NCI-H1930 (cell line): ENCODE measurements around the gene HMCN1.

Experiments
- DNase-seq, 2 experiments: peaks; one replicate each; lab custom pipeline; 2025; lab: John Stamatoyannopoulos, UW

HMCN1 gene

DNA sequence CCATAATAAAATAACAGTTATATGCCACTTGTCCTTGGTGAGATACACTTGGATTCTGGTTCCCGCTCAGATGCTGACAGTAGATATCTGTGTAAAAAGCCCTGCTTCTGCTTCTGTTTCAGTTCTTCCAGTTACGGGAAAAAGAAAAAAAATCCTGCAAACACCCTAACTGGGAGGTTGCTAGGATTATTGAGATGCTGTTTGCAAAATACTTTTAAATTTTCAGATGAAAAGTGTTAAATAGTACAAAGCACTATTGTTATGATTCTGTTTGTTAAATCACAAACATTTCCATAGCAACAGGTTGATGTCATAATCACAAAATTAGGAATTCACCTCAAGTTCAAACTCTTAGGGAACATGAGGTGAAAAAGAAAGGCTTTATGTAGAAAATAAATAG, 232.3 kb downstream of the HMCN1 start:
- DNase-seq, result no peak

DNA sequence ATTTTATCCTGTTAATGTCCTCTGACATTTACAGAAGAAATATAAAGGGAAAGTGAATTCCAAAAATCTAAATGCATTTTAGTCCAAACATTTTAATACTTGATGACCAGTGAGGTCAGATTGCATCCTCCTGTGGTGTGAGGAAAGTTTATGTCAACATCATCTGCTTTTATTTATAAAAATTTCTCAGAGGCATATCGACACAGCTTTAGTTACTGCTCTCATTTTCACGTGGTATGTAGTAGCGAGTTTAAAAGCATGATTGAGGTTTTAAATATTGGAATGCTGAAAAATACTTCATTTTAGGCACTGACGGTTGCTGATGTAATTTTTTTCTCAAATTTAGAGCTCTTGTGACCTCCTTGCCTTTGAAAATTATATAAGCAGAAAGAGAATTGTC, 234.8 kb downstream of the HMCN1 start:
- DNase-seq, result no peak

DNA sequence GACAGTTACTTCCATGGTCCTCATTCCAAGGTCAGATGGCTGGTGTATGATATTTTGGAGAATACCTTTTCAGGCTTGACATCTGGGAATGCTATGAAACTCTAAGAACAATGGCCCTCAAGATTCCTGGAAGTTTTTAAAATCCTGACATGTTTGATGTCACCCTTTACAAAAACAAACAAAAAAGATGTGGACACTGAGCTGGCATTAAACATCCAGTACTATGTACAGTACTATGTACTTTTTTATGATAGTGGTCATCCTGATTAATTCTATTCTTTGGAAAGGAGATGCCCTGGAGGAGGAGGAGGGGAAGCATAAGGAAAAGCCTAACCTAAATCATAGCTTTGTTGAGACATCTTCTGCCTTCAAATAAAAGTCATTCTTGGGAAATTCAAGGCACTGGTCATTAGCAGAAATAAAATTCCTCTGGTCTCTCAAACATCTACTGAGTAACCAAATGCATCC, 235.4 kb downstream of the HMCN1 start:
- DNase-seq, result no peak

- DNase-seq, result no peak
Measured at GRCh38 chr1:185971688-185972087, 237.5 kb downstream of the HMCN1 start.

DNA sequence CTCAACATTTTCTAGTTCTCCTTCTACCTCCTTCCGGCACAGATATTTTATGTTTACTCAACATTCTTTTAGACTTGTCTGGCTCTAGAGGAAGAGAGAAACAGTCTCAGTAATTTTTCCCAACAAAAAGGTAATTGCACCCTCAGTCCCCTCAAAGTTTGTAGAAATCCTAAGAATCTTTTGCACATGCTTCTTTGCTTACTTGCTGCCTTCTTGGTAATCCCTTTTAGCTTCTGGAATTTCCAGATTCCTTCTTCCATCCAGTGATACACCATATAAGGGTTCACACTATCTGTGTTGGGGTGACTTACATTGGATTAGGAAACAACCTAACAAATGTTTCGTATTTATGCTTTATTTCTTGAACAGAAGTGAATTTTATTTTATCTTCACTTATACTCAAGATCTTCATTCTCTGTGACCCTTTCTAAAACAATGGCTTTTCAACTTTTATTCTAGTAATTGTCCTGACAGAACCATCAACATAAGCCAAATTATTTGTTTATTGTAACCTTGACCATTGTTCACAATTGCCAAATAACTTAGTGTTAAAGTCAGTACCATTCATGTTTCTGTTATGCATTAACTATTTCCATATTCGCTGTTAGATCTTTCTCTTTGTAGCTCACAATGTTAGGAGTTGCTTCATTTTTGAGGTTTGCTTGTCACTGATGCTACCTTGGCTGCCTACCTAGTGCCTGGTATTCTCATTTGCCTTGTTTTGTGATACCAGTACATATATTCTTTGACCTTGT, 238.1 kb downstream of the HMCN1 start:
- no peak for DNase-seq

DNA sequence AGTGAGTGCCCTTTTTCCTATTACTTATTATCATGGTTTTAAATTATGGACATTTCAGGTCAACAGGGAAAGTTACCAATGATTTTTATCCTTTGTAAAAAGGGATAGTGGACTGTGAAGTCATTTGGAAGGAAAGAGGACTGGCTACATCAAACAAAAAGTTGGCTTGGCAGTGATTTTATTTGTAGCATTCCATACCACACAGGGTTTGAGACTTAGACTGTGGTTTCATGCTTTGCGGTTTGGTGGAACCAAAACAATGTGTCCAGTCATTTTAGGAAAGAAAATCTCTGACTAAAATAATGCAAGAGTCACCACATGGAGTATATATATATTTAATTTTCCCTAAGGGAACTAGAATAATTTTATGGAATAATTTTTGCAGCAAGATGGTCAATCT, 239.5 kb downstream of the HMCN1 start:
- DNase-seq, result no peak

DNA sequence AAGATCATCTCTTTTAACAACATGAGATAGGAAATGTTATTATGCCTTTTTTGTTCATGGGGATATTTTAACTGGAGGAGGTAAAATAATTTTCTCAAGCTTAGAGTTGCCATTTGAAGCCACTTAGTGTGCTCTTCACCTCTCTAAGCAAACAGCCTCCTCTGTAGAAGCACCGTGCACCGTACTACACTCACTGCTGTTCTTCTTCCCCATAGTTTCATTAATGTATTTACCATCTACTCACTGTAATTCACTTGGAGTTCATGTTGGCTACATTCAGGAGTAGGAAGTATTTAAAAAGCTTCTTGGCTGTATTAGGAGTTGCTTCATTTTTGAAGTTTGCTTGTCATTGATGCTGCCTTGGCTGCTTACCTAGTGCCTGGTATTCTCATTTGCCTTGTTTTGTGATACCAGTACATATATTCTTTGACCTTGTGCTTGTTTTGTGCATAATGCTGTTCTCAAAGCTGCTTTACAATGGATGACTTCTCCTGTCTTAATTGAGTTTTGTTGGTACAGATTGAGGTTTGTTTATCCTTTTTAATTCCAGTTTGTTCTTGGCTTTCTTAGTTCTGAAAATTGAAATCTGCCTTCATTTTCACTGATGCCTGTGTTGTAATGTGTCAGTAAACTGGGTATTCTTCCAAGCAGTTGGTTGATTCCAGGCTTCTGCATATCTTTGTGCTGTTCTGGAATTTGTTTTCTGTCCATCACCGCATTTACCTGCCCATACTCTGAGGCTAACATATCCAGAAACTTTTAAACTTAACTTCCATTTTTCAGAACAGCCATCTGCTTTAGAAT, 240.4 kb downstream of the HMCN1 start:
- no peak for DNase-seq

GRCh38 chr1:185980891-185981290, 246.7 kb downstream of the HMCN1 start:
- DNase-seq, result no peak

DNA sequence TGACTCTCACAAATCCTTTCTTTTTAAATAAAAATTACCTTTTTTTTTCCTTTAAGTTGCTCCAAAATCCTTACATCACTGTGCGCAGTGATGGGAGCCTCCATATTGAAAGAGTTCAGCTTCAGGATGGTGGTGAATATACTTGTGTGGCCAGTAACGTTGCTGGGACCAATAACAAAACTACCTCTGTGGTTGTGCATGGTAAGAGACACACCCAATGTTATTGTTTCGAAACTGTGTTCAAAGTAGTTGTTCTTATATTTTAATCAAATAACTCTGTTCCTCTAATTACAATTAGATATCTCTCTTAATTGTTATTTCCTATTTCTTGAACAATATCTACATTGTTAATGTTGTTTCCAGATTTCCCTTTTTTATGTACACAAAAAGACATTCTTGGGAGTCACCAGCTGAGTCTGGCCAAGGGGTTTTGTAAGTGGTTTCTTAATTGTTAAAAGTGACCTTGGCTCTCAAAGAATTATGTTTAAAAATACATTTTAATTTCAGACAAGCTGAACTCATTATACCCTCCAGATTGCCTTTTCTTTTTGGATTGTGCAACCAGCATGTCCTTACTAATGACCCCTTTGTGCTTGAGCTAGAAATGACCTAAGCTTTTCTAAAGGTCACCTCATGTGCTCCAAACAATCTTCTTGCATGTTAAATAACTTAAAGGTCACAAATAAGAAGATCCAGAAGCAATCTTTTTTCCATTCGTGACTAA, 250.1 kb downstream of the HMCN1 start:
- DNase-seq, result no peak

GRCh38 chr1:185987611-185988321, 253.6 kb downstream of the HMCN1 start:
- no peak for DNase-seq

DNA sequence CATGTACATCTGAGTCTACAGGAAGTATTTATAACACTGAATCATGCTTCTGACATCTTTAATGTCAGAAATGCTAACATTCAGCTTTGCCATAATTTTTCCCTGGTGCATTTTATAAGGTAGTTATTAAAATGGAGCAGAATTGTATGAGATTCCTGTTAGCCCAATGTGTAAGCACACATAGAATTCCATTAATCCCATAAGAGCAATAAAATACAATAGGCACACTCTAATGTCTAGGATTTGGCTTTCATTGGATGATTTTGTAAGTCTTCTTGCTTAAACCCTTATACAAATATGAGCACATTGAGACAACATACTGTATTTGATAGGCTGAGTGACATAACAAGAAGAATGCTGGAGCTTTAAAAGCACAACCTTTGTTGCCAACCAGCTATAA, 256.4 kb downstream of the HMCN1 start:
- no peak for DNase-seq

- no peak for DNase-seq
Measured at GRCh38 chr1:185991266-185991665, 257.1 kb downstream of the HMCN1 start.

DNA sequence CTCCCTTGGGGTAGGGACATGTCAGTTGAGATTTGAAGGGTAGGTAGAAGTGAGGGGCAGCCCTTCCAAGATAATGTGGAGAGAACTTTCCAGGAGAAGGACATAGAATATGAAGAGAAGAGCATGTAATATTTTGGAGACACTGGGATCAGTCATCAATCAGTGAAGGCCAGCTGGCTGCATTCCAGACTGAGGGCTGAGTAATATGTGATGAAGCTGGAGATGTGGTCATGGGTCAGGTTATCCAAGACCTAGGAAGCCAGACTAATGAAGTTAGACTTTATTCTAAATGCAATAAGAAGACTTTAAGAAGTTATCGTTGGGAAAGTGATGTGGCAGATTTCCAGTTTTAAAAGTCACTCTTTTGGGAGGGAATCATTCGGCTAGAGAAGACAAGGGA, 262.0 kb downstream of the HMCN1 start:
- no peak for DNase-seq

DNA sequence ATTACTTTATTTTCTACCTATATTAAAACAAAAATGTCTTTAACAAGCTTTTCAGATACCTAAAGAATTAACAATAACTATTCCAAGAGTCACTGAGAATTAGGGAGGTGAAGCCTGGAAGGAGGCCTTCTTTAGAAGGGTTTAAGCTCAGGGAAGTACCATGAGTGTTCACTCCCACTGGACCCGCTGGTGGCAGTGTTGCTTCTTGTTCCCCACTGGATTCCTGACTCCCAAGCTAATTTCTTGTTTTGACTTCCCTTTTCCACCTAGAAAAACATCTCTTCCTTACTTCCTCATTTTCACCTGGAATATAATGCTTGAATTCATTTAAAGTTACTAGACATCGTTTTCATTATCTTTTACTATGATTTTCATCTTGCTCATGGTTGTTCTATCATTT, 264.2 kb downstream of the HMCN1 start:
- no peak for DNase-seq

GRCh38 chr1:186002406-186002805, 268.2 kb downstream of the HMCN1 start:
- DNase-seq, result no peak

- no peak for DNase-seq
Measured at GRCh38 chr1:186009039-186009737, 275.0 kb downstream of the HMCN1 start.

GRCh38 chr1:186014370-186015037, 280.3 kb downstream of the HMCN1 start:
- DNase-seq, result no peak

DNA sequence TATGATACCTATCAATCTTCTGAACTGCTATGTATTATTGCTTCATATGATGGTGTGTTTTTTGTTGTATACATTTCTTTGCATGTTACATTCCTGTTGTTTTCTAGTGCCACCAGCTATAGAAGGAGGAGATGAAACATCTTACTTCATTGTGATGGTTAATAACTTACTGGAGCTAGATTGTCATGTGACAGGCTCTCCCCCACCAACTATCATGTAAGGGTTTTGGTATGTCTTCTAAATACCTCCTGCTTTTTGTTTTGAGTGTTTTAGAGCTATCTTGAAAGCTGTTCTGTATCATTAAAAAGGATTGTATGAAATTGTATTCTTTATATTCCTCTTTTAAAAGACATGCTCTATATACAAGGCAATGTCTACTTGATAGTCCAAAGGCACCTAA, 282.7 kb downstream of the HMCN1 start:
- no peak for DNase-seq

DNA sequence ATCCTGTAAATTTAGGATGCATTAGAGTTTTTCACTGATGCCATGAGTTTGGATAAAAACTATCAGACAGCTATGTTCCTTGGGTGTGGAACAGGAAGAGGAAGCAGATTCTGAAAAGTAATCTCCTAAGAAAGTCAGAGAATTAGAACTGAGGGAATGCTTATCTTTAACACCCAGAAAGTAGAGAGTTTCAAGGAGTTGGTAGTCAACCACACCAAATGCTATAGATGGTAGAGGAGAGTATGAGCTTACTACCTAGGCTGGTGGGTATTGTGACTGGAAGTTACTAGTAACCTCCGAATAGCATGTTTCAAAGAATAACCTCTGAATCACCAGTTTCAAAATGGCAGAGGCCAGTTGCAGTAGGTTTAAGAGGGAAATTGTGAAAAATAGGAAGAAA, 288.0 kb downstream of the HMCN1 start:
- no peak for DNase-seq

DNA sequence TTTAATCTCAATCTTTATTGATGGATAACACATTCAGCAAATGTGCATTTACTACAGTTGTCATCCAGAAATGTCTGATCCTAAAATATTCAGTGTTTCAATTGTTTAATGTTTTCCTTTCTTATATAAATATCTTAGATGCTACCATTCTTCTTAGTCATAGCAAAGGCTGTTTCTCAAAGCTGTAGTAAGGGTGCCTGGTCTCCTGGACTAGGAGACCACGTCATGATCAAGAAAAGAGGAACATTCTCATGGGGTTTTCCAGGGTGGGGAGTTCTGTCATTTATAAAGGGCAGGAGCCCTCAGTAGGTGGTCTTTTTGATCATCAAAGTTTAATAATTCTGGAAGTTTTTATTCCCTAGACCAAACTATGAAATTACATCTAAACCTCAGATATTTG, 292.8 kb downstream of the HMCN1 start:
- no peak for DNase-seq

DNA sequence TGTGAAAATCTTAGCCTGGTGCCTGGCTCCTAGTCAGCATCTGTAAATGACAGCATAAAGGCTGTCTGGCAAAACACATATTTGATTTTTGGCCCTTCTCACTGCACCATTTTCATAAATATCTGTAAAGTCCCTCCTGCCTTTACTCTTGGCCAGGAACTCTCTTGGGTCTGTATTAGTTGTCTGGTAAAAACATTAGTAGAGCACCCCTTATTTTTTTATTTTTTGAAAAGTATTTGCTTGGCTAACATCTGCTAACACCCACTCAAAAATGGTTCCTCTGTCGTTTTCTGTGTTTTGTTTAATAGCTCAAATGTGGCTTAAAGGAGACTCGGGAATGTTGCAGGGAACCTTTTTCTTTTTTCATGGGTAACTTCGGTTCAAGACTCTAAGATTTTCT, 293.4 kb downstream of the HMCN1 start:
- DNase-seq, result no peak
